ENCODE results near the gene RND1. TPM values are rescaled to one million over a fixed set of nuclear protein-coding genes. Genes with fewer than 3 reads are reported as not detected.

The RND1 gene
- total RNA-seq, 1 experiment from 2014 or later, result 9.8 TPM

DNA sequence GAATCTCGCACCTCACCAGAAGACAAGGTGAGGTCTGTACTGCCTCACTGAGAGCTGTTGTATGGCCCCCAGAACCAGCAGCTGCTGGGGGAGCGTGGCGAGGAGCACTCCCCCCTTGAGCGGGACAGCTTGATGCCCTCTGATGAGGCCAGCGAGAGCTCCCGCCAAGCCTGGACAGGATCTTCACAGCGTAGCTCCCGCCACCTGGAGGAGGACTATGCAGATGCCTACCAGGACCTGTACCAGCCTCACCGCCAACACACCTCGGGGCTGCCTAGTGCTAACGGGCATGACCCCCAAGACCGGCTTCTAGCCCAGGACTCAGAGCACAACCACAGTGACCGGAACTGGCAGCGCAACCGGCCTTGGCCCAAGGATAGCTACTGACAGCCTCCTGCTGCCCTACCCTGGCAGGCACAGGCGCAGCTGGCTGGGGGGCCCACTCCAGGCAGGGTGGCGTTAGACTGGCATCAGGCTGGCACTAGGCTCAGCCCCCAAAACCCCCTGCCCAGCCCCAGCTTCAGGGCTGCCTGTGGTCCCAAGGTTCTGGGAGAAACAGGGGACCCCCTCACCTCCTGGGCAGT, 38.1 kb downstream of the RND1 start:
- no peak for DNase-seq (ENCODE audit: low spot score)

- no peak for DNase-seq (ENCODE audit: low spot score)
Observed at GRCh38 chr12:48827026-48827425, 38.6 kb downstream of the RND1 start.

DNA sequence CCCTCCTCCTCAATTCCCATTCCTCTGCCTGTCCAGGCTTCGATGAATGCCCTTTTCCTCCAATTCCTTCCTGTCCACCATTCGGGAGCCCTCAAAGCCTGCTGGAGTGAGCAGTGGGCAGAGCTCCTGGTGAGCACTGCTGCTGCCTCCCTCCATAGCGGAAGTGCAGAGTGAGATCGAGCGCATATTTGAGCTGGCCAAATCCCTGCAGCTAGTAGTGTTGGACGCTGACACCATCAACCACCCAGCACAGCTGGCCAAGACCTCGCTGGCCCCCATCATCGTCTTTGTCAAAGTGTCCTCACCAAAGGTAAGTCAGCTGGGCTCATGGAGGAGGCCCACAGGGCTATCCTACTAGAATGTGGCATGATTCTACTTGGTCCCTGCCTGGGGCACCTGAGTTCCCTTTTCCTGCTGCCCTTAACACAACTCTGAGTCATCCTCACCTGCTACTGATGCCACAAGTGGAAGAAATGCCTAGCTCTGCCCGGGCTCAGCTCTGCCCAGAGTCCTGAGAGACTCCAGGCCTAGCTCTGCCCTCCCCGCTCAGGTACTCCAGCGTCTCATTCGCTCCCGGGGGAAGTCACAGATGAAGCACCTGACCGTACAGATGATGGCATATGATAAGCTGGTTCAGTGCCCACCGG, 39.3 kb downstream of the RND1 start:
- peak; percentile 38 for DNase-seq (ENCODE audit: low spot score)

GRCh38 chr12:48824905-48825304, 40.8 kb downstream of the RND1 start:
- DNase-seq (ENCODE audit: low spot score), result no peak

- DNase-seq (ENCODE audit: low spot score), result peak; percentile 83
Observed at GRCh38 chr12:48824112-48824511, 41.6 kb downstream of the RND1 start.

DNA sequence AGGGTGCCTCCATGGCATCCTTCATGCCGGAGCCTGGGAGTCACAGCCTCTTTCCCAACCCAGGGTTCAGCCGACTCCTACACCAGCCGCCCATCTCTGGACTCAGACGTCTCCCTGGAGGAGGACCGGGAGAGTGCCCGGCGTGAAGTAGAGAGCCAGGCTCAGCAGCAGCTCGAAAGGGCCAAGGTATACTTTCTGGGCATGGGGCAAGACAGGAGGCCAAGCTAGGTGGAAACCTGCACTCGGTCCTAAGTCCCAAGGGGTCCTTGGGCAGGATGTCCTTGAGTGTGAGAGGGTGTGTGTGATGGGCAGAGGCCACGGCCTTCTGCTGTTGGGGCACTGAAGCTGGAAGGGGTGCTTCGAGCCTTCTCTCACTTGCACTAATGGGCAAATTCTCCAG, 42.4 kb downstream of the RND1 start:
- DNase-seq (ENCODE audit: low spot score), result no peak

DNA sequence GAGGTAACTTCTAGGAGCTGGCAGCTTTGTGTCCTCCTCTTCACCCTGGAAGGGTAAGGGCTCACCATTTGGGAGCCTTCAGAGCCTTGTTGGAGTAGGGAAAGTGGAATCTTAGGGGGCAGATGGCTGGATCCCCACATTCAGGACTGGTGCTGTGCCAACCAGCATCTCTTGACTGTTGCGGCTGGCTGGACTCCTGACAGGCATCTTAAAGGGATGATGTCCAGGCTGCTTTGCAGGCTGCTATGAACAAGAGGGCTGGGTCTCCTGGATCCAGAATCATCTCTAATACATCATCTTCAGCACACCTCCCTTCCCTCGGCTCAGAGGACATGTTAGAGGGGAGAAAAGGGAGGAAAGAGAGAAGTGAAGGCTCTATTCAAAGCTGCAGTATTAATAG, 43.0 kb downstream of the RND1 start:
- no peak for DNase-seq (ENCODE audit: low spot score)

DNA sequence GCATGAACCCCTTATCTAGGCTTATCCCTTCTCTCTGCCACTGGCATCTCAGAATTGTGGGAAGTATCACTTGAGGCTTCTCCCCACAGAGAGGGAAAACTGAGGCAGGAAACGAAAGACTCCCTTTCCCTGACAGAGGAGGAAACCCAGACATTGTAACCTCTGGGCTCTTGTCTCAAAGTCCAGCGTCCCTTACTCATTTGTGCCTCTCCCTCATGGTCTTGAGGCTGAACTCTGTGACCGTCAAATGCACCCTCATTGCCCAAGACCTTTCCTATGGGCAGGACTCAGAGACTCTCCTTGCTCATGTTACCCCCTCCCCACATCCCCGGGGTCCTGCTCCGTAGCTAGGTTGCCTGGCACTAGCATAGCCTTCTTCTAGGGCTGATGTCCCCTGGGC, 43.5 kb downstream of the RND1 start:
- DNase-seq (ENCODE audit: low spot score), result no peak

DNA sequence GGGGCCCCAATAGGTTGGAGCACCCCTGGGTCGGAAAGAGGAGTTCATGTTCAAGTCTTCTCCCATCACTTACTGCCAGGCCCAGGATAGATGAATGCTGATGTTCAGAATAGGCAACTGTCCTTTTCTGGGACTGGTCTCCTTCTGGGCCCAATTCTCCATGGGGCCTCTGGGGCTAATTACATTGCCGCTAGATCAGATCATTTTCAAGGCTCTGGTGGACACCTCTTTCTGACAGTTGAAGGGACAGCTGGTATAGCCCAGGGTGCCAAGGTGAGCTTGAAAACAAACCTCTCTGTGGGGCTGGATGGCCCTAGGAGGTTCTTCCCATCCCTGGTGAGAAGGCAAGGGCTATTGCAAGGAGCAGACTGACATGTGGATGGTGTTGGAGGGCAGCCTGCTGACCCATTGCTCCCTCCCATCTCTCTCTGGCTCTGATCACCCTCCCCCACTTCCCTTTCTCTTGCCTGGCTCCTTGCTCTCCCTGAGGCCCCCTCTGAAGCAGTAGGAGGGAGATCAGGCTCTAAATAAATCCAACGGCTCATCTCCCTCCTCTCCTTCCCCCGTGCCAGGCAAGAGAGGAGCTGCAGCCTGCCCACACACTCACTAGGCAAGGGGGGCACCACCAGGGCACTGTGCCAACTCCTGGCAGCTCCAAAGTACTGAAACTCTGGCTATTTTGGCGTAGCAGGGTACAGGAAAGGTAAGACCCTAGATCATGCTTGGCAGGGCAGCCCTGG, 45.5 kb downstream of the RND1 start:
- DNase-seq (ENCODE audit: low spot score), result no peak

GRCh38 chr12:48818831-48819590, 46.7 kb downstream of the RND1 start:
- DNase-seq (ENCODE audit: low spot score), result no peak

GRCh38 chr12:48817873-48818830, 47.5 kb downstream of the RND1 start, which contains the start of gene CACNB3:
Gene CACNB3 (plus strand): TSS chr12:48818496. CDS start chr12:48818930, 434 bp downstream.
- DNase-seq (ENCODE audit: low spot score), result peak; percentile 53

DNA sequence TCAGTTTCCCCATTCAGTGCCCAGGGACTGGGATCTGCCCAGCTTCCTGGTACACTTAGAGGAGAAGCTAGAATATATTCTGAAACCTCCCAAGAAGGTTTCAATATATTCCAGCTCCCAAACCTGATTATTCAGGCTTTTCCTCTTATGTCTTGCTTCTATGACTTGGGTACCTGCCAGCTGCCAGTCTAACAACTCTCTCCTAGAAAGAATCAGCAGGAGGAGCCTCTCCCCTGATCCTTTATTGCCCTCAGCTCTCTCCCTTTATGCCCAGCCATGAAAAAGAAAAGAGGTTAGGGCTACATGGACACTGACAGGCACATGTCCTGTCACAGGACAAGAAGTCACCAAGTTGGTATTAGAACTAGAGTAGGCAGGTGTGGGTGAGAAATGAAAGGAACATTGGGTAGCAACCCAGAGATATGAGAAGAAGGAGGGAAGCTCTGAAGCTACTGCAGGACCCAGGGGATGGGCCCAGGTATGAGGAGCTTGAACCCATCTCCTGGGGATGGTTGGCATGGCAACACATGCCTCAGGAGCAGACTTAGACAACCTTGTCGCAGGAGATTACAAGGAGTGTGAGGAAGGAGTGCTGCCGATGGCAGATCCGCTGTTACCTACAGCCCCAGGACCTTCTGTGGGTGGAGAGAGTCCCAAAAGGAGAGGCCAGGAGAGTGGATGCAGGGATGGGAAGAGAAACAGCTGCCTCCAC, 49.4 kb downstream of the RND1 start:
- peak; percentile 43 for DNase-seq (ENCODE audit: low spot score)

DNA sequence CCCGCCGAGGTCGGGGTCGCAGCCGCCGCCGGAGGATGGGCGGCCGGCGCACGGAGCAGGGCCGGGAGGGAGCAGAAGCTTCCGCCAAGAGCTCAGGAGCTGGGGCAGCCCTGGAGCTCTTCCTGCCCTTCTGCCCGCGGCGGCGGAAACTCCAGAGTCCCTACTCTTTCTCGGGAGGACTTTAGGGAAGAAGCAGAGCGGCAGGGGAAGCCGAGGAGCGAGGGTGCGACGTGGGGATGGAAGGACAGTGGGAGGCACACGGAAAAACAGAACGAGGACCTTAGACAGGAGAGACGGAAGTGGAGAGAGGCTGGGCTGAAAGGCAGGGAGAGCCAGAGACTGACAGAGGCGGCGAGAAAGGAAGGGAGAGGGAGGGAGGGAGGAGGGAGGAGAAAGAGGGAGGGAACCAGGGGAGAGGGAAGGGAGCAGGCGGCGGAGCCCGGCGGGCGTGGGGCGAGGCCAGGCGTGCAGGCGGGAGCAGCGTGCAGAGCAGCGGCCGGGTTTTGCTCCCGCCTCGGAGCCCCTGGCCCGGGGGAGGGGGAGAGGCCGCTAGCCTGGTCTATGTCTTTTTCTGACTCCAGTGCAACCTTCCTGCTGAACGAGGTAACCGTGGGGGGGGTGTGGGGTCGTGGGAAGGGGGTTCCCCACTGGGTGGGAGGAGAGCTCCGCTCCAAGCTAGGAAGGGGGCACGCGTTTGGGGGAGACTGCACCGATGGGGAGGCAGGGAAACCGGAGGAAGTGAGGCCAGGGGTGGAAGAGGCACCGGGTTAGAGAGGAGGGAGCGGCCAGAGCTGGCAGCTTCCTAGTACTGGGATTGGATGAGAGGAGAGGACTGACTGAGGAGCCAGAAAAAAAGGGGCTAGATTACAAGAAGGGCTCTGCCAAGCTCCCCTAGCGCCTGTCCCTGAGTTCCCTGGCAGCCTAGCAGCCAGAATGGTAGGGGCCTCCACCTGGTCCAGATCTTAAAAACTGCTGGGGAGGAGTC, 50.3 kb downstream of the RND1 start:
- DNase-seq (ENCODE audit: low spot score), result peak; percentile 84

- peak; percentile 85 for DNase-seq (ENCODE audit: low spot score)
Observed at GRCh38 chr12:48814262-48815125, 51.2 kb downstream of the RND1 start.

- no peak for DNase-seq (ENCODE audit: low spot score)
Observed at GRCh38 chr12:48813465-48814261, 52.0 kb downstream of the RND1 start.

- DNase-seq (ENCODE audit: low spot score), result no peak
Observed at GRCh38 chr12:48812389-48812788, 53.3 kb downstream of the RND1 start.

DNA sequence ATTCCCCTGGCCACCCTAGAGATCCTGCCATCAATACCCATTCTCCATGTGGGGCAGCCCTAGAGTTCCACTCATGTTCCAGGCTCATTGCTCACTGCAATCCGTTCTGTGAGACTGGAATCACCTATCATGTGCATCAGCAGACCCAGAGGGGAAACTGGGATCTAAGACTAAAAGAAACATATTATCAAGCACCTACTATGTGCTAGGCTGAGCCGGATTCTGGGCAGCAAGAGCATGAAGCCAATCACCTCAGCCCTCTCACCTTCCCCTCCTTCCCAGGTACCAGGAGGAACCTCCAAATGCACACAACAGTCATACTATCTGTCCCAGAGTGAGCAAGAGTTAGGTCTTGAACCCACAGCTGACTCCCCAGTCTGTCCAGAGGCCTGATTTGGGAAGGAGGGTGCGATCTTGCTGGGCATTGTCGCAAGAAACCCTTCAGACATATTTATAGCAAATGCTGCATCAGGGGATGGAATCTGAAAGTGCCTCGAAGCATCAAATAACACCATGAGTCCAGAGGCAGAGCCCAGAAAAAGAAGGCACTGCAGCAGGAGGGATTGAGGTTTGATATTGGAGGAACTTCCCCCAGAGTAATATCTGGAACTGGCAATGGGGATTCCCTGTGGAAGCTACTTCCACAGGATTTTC, 54.1 kb downstream of the RND1 start:
- DNase-seq (ENCODE audit: low spot score), result no peak
